ENCODE results near the gene BMPR1A. TPM values are rescaled to one million over a fixed set of nuclear protein-coding genes. Genes with fewer than 3 reads are reported as not detected.

BMPR1A gene
- total RNA-seq, 1 experiment from 2014 or later = 94.3 TPM

- H3K9me3 ChIP-seq (ENCODE audit: control insufficient read depth, insufficient read depth, low read depth, low read length) = no peaks in the 10 kb centered on the region
- ATAC-seq (no peak), DNase-seq (ENCODE audit: low read depth, low spot score) (no peak)
- no peak overlapping the region for H3K27ac ChIP-seq (ENCODE audit: low read length)
- H3K4me1 ChIP-seq (ENCODE audit: control insufficient read depth, insufficient read depth, low read length) = no peaks in the 10 kb centered on the region
- BruUV-seq (replicated peaks) = no TSS peak
- CTCF ChIA-PET = no interaction called here
- POLR2A ChIA-PET = no interaction called here
- H3K27me3 ChIP-seq (ENCODE audit: control insufficient read depth, insufficient read depth, low read length) = no peaks in the 10 kb centered on the region; the same call in 1 of the 2 replicates
- TF ChIP-seq POLR2AphosphoS5 (IDR thresholded peaks at IDR 0.05; ENCODE audit: low read depth, low read length) (no peak), CTCF (IDR thresholded peaks at IDR 0.05) (no peak), REST (IDR thresholded peaks at IDR 0.05; ENCODE audit: insufficient read depth in 1 of 2, low read depth in 2 of 2, low read length in 1 of 2) (no peak), TCF7L2 (IDR thresholded peaks at IDR 0.05; ENCODE audit: low read depth, low read length) (no peak), SIN3A (IDR thresholded peaks at IDR 0.05; ENCODE audit: borderline replicate concordance, insufficient read depth, low read depth, low read length) (no peak)
- no peaks in the 10 kb centered on the region for H3K36me3 ChIP-seq (ENCODE audit: control insufficient read depth, insufficient read depth, low read length)
- no peak overlapping the region for H3K4me3 ChIP-seq (ENCODE audit: low read depth in 2 of 2, low read length in 2 of 2)
- in situ Hi-C loops (cut with HindIII; ENCODE audit: low pct_unique_long_range_greater_than_20kb, low sequenced_read_pairs) = no loop called here
- intact Hi-C loops (cut with micrococcal nuclease; ENCODE audit: unreplicated experiment) = no loop called here
Observed at GRCh38 chr10:86726677-86726999, 29.8 kb upstream of the BMPR1A start.

- H3K36me3 ChIP-seq (ENCODE audit: control insufficient read depth, insufficient read depth, low read length) = no peaks in the 10 kb centered on the region
Observed at GRCh38 chr10:86727470-86727869, 28.9 kb upstream of the BMPR1A start.

More at GRCh38 chr10:86727470-86727869, 28.9 kb upstream of the BMPR1A start:
- no TSS peak for BruUV-seq (replicated peaks)
- Histone ChIP-seq H3K4me1 (ENCODE audit: control insufficient read depth, insufficient read depth, low read length) (no peaks in the 10 kb centered on the region), H3K9me3 (ENCODE audit: control insufficient read depth, insufficient read depth, low read depth, low read length) (no peaks in the 10 kb centered on the region), H3K4me3 (ENCODE audit: low read depth in 2 of 2, low read length in 2 of 2) (no peak overlapping the region), H3K27me3 (ENCODE audit: control insufficient read depth, insufficient read depth, low read length) (no peaks in the 10 kb centered on the region), H3K27ac (ENCODE audit: low read length) (no peak overlapping the region)
- in situ Hi-C loops (cut with HindIII; ENCODE audit: low pct_unique_long_range_greater_than_20kb, low sequenced_read_pairs) = no loop called here
- ATAC-seq (no peak), DNase-seq (ENCODE audit: low read depth, low spot score) (no peak)
- POLR2A ChIA-PET = no interaction called here
- intact Hi-C loops (cut with micrococcal nuclease; ENCODE audit: unreplicated experiment) = no loop called here
- TF ChIP-seq REST (IDR thresholded peaks at IDR 0.05; ENCODE audit: insufficient read depth in 1 of 2, low read depth in 2 of 2, low read length in 1 of 2) (no peak), TCF7L2 (IDR thresholded peaks at IDR 0.05; ENCODE audit: low read depth, low read length) (no peak), POLR2AphosphoS5 (IDR thresholded peaks at IDR 0.05; ENCODE audit: low read depth, low read length) (no peak), SIN3A (IDR thresholded peaks at IDR 0.05; ENCODE audit: borderline replicate concordance, insufficient read depth, low read depth, low read length) (no peak), CTCF (IDR thresholded peaks at IDR 0.05) (no peak)
- CTCF ChIA-PET = no interaction called here

All from Panc1 (cell line).